Raji (cell line): ENCODE results near the gene FSIP1.

ENCODE experiments used
- POLR2A ChIP-seq: IDR thresholded peaks from 2 replicates; pipeline ENCODE4 v1.6.1; 2011; ENCODE audit warnings: low read depth, low read length, control low read depth; ENCODE audit not compliant: insufficient read depth

The FSIP1 gene

DNA sequence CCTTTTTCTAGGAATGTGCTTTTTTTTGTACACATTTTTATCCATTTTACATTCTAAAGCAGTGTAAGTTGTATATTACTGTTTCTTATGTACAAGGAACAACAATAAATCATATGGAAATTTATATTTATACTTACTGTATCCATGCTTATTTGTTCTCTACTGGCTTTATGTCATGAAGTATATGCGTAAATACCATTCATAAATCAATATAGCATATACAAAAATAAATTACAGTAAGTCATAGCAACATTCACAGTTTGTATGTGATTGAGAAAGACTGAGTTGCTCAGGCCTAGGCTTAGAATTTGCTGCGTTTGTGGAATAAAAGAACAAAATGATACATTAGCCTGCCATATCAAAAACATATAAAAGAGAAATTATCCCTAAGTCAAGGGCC lies 185.3 kb downstream of the FSIP1 start:
- TF ChIP-seq POLR2A: no peak

- no peak for TF ChIP-seq POLR2A
These were observed 186.1 kb downstream of the FSIP1 start for GRCh38 chr15:39596358-39597051.

- no peak for TF ChIP-seq POLR2A
These were observed 187.1 kb downstream of the FSIP1 start for GRCh38 chr15:39595338-39596221.

- no peak for TF ChIP-seq POLR2A
These were observed 187.9 kb downstream of the FSIP1 start for GRCh38 chr15:39594446-39595337.

GRCh38 chr15:39593656-39594445 lies 188.8 kb downstream of the FSIP1 start:
- no peak for TF ChIP-seq POLR2A

GRCh38 chr15:39593071-39593655 lies 189.5 kb downstream of the FSIP1 start:
- no peak for TF ChIP-seq POLR2A

DNA sequence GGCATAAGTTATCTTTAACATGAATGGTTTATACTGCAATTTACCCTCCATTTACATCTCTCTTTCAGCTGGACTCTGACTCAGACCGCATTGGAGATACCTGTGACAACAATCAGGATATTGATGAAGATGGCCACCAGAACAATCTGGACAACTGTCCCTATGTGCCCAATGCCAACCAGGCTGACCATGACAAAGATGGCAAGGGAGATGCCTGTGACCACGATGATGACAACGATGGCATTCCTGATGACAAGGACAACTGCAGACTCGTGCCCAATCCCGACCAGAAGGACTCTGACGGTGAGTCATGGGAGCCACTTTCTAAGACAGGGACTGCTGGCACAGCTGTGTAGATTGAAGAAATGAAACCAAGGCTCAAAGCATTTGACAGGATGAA lies 190.1 kb downstream of the FSIP1 start:
- no peak for TF ChIP-seq POLR2A

- TF ChIP-seq POLR2A: no peak
These were observed 190.7 kb downstream of the FSIP1 start for GRCh38 chr15:39591896-39592315.

DNA sequence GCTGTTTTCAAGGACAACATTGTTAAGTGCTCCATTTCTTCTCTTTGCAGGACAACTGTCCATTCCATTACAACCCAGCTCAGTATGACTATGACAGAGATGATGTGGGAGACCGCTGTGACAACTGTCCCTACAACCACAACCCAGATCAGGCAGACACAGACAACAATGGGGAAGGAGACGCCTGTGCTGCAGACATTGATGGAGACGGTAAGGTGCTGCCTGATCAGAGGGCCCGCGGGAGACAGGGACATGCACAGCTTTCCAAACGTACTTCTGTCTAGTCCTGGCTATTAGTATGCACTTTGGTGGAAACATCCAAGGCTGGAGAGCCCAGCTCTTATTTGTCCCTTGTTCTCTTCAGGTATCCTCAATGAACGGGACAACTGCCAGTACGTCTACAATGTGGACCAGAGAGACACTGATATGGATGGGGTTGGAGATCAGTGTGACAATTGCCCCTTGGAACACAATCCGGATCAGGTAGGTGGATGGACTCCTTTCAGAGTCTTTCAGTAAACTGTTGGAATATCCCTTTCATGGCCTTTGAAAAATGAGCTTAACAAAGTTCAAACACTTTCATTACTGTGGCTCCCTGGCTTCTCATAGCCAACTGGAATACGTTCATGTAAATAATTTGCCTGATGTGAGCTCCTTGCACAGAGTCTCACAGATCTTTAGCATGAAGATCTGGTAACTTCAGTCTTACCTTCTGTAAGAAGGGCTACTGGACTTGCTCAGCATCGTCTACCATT lies 191.3 kb downstream of the FSIP1 start:
- TF ChIP-seq POLR2A: no peak

GRCh38 chr15:39589815-39590644 lies 192.6 kb downstream of the FSIP1 start:
- TF ChIP-seq POLR2A: no peak

DNA sequence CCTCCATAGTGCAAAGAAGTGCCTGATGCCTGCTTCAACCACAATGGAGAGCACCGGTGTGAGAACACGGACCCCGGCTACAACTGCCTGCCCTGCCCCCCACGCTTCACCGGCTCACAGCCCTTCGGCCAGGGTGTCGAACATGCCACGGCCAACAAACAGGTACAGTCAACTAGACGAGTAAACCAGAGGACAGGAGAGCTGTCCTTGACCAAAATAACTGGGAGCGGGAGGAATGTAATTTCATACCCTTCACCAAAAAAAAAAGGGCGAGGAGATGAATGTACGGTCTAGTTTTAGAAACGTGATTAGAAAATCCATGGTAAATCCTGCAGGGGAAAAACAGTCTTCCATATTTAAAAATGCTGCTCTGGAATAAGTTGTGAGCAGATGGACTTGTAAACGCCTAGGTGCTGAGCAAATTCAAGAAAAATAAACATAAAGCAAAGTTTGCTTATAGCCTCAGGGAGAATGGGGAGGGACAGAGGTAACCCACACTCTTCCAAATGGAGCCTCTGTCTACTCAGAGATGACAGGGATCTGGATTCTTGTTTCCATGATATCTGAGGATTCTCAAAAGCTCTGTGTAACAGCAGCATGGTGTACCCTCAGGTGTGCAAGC lies 193.3 kb downstream of the FSIP1 start:
- no peak for TF ChIP-seq POLR2A

GRCh38 chr15:39588531-39589192 lies 194.0 kb downstream of the FSIP1 start:
- no peak for TF ChIP-seq POLR2A
